SU-DHL-6 (cell line): ENCODE results near the gene CDH23.

Source experiments
- H2AFZ ChIP-seq: fragments of 200-600 bp; sonication (generic); 2 replicates; pipeline ENCODE4 v1.6.1; 2014; ENCODE audit warnings: low read depth, mild to moderate bottlenecking, moderate library complexity, mixed read lengths, antibody characterized with exemption, low read length; ENCODE audit not compliant: severe bottlenecking
- H3F3A ChIP-seq: fragments of 200-600 bp; shearing (Covaris generic); 2 replicates; pipeline ENCODE4 v1.6.0; 2016; ENCODE audit warnings: antibody characterized with exemption, mild to moderate bottlenecking; ENCODE audit not compliant: insufficient read depth
- H3K27ac ChIP-seq: fragments of 200-600 bp; sonication (generic); 2 replicates; pipeline ENCODE4 v1.5.1; 2016; ENCODE audit warnings: low read depth, mild to moderate bottlenecking, low read length, moderate library complexity, mixed read lengths
- H3K27me3 ChIP-seq: fragments of 200-600 bp; sonication (generic), shearing (Covaris generic); 2 replicates; pipeline ENCODE4 v1.6.0; 2014; ENCODE audit warnings: mild to moderate bottlenecking, low read length
- H3K36me3 ChIP-seq: fragments of 200-600 bp; sonication (generic); 2 replicates; pipeline ENCODE4 v1.6.1; 2014; ENCODE audit warnings: mild to moderate bottlenecking, low read length, mixed read lengths
- H3K4me2 ChIP-seq: fragments of 300-600, 200-600 bp; shearing (Covaris generic), sonication (generic); 2 replicates; pipeline ENCODE4 v1.6.0; 2014; ENCODE audit warnings: low read length, low read depth, mild to moderate bottlenecking; ENCODE audit not compliant: poor library complexity, severe bottlenecking
- H3K4me3 ChIP-seq: fragments of 200-600 bp; sonication (generic); 2 replicates; pipeline ENCODE4 v1.5.1; 2014; ENCODE audit warnings: antibody characterized with exemption, low read length, mild to moderate bottlenecking, mixed read lengths; ENCODE audit not compliant: insufficient read depth, poor library complexity, severe bottlenecking
- H3K79me2 ChIP-seq: fragments of 200-600 bp; sonication (generic); 2 replicates; pipeline ENCODE4 v1.6.1; 2014; ENCODE audit warnings: mild to moderate bottlenecking, low read length, moderate library complexity; ENCODE audit not compliant: insufficient read depth
- H3K9ac ChIP-seq: fragments of 200-600 bp; sonication (generic); 2 replicates; pipeline ENCODE4 v1.7.0; 2014; ENCODE audit warnings: mild to moderate bottlenecking, low read length
- H3K9me2 ChIP-seq: fragments of 200-600 bp; sonication (generic); replicated peaks from 2 replicates; pipeline ENCODE4 v1.6.1; 2014; ENCODE audit warnings: low read length; ENCODE audit not compliant: insufficient read depth
- H3K9me3 ChIP-seq: fragments of 200-600 bp; sonication (generic); 2 replicates; pipeline ENCODE4 v1.6.1; 2014; ENCODE audit warnings: low read length, mixed read lengths; ENCODE audit not compliant: insufficient read depth
- H4K20me1 ChIP-seq: fragments of 200-600 bp; sonication (generic); 2 replicates; pipeline ENCODE4 v1.6.1; 2014; ENCODE audit warnings: low read depth, mild to moderate bottlenecking, antibody characterized with exemption, low read length, moderate library complexity, mixed read lengths
- CTCF ChIP-seq: fragments of 200-600 bp; sonication (generic); IDR thresholded peaks from one replicate; pipeline ENCODE4 v1.5.1; 2017; ENCODE audit warnings: antibody characterized with exemption, mild to moderate bottlenecking, low read length, moderate library complexity; ENCODE audit not compliant: insufficient read depth, poor library complexity, severe bottlenecking
- EZH2phosphoT487 ChIP-seq: fragments of 200-600 bp; sonication (generic), shearing (Covaris generic); conservative IDR thresholded peaks from 2 replicates; pipeline ENCODE4 v1.6.1; 2018; ENCODE audit warnings: mild to moderate bottlenecking, antibody characterized with exemption, low read length, moderate library complexity, mixed read lengths

Gene CDH23

DNA sequence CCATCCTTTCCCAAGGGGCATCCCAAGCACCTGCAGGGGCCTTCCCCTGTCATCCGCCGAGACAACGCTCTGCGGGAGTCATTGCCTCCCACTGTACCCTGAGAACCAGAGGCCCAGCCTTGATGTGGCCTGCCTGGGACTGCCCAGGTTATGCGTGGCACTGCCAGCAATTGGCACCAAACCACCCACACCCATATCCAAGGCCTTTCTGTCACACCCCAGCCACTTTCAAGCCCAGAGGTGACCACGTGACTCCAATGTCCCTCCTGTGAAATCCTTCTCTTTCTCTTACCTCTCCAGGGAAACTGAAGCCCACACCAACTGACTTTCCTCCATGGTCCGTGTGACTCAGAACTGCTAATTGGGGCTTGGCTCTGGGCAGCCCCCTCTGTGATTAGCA, 198.9 kb downstream of the CDH23 start:
- TF ChIP-seq EZH2phosphoT487: no peak
- no peak for TF ChIP-seq CTCF
- no peaks in the 10 kb centered on the region for H3K9me2 ChIP-seq
- no peaks in the 10 kb centered on the region for H4K20me1 ChIP-seq
- no peak overlapping the region for H3K4me2 ChIP-seq
- no peaks in the 10 kb centered on the region for H3K27me3 ChIP-seq
- no peaks in the 10 kb centered on the region for H3K79me2 ChIP-seq
- H2AFZ ChIP-seq: no peak overlapping the region
- H3K9me3 ChIP-seq: no peaks in the 10 kb centered on the region
- no peak overlapping the region for H3K4me3 ChIP-seq
- H3K27ac ChIP-seq: no peak overlapping the region
- no peak overlapping the region for H3K9ac ChIP-seq
- no peaks in the 10 kb centered on the region for H3K36me3 ChIP-seq
- H3F3A ChIP-seq: no peaks in the 10 kb centered on the region

GRCh38 chr10:71596127-71596526, 199.4 kb downstream of the CDH23 start:
- Histone ChIP-seq H2AFZ (no peak overlapping the region), H4K20me1 (no peaks in the 10 kb centered on the region), H3K9ac (no peak overlapping the region), H3K36me3 (no peaks in the 10 kb centered on the region), H3K9me2 (no peaks in the 10 kb centered on the region), H3K9me3 (no peaks in the 10 kb centered on the region), H3K27ac (no peak overlapping the region), H3K79me2 (no peaks in the 10 kb centered on the region), H3K4me2 (no peak overlapping the region), H3K27me3 (no peaks in the 10 kb centered on the region), H3F3A (no peaks in the 10 kb centered on the region), H3K4me3 (no peak overlapping the region)
- TF ChIP-seq CTCF: no peak
- no peak for TF ChIP-seq EZH2phosphoT487

DNA sequence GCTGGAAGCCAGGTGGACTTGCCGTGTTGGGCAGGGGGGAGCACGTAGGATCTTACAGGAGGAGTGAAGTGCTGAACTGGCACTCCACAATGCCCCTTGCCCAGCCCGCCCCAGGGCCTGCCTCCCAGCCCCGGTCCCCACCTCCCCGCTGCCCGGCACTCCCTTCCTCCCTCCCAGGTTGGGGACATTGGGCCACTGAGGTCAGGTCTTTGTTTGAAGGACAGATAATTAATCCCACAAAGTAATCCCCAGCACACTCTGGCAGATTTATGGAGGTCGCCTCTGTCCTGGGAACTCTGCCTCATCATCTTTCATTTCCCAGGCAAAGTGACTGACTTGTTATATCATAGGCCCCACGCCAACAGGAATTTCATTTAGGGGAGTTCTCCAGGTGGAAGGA, 200.0 kb downstream of the CDH23 start:
- no peak overlapping the region for H3K9ac ChIP-seq
- no peaks in the 10 kb centered on the region for H3K36me3 ChIP-seq

More for the DNA sequence above, 200.0 kb downstream of the CDH23 start:
- no peaks in the 10 kb centered on the region for H4K20me1 ChIP-seq
- TF ChIP-seq EZH2phosphoT487 (no peak), CTCF (no peak)
- no peak overlapping the region for H3K4me2 ChIP-seq
- no peaks in the 10 kb centered on the region for H3K9me3 ChIP-seq
- no peaks in the 10 kb centered on the region for H3F3A ChIP-seq
- no peak overlapping the region for H3K27ac ChIP-seq
- no peak overlapping the region for H2AFZ ChIP-seq
- no peaks in the 10 kb centered on the region for H3K27me3 ChIP-seq
- no peak overlapping the region for H3K4me3 ChIP-seq
- H3K79me2 ChIP-seq: no peaks in the 10 kb centered on the region
- H3K9me2 ChIP-seq: no peaks in the 10 kb centered on the region
